ENCODE measurements around the gene IP6K1.
"Not testable (repeated sequence)": the region's sequence is repeated elsewhere in the genome, so short reads cannot be mapped to it uniquely, and the experiment has no call there.

IP6K1 gene

DNA sequence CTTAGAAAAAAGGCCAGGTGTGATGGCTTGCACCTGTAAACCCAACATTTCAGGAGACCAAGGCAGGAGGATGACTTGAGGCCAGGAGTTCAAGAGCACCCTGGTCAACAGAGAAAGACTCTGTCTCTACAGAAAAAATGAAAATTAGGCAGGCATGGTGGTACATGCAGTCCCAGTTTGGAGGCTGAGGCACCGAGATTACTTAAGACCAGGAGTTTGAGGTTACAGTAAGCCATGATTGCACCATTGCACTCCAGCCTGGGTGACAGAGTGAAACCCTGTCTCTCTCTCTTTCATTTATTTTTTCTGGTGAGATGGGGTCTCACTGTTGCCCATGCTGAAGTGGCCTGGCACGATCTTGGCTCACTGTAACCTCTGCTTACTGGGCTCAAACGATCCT lies 24.7 kb downstream of the IP6K1 start:
- DNase-seq = no peak

- no peak for DNase-seq
Measured at GRCh38 chr3:49759226-49759625, 27.1 kb downstream of the IP6K1 start.

DNA sequence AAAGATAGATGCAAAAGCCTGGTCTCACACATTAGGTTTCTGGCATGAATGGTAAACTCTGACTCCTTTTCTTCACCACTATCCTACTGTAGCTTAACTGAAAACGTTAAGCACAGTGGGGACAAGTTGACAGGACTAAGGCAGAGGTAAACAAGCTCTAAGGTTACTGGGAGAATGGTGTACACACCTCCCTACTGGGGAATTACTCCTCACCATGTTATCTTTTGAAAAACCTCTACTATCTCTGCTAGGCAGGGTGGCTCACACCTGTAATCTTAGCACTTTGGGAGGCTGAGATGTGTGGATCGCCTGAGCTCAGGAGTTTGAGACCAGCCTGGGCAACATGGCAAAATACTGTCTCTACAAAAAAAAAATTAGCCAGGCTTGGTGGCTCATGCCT lies 29.1 kb downstream of the IP6K1 start:
- no peak for DNase-seq

DNA sequence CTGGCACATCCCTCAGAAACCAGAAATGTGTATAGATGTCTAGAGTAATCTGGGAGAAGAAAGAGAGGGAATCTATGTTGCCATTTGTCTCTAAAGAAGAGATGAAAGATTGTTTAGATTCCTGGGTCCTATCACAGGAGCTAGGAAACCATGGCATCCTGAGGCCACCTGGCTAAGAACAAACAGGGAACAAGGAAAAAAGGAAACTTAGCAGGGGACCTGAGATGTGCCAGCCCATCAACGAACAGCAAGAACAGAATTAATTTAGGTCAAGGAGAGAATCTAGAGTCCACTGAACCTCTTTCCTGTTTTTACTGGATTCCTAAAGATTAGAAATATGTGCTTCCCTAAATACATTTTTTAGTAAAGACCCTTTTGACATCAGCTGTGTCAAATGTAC lies 30.3 kb downstream of the IP6K1 start:
- no peak for DNase-seq

- DNase-seq = no peak
Measured at GRCh38 chr3:49754536-49754935, 31.8 kb downstream of the IP6K1 start.

GRCh38 chr3:49751501-49751900 lies 34.8 kb downstream of the IP6K1 start:
- no peak for DNase-seq

DNA sequence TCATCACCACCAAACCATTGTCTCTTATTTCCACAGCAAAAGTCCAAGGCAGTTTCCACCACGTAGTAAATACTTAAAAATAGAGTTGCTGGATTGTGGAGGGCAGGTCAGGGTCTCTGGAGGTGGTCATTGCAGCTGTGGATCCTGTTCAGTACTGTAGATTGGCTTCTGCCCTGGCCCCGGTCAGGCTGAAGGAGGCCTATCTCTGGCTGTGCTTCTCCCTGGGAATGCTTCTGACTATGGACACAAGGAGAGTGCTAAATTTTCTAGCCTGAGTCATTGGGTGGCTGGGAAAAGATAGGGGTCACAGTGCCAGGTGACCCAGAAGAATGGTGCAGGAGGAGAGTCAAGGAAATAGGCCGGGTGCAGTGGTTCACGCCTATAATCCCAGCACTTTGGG lies 36.3 kb downstream of the IP6K1 start:
- no peak for DNase-seq

- DNase-seq = not testable (repeated sequence)
Measured at GRCh38 chr3:49748874-49749273, 37.5 kb downstream of the IP6K1 start.

DNA sequence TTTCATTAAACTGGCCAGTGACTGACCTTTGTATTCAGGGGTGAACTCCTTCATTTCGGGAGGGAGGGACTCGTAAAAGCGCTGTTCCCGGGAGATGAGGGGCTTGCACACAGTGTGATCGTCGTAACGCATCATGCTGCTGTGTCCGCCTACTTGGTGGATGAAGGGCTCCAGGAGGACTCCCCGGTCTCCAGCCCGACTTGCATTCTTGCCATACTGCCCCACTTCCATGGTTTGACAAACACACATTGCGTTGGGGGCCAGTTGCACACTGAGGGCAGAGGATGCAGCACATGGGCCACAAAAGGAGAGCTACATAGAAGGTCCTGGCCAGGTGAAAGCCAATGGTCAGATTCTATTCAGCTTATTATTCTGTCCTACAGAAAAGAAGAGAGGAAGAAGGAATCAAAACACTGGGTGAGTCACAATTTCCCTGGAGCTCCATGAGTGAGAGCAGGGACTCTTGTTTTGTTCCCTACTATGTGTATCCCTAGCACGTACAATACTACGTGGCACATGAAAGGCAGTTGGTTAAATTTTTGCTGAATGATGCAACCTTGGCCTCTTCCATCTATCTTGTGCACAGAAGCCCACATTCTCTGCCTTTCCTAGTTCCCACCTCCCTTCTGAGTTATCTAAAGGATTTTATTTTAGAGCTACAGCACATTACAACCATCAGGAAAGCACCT lies 38.4 kb downstream of the IP6K1 start:
- DNase-seq = no peak

GRCh38 chr3:49745986-49746385 lies 40.4 kb downstream of the IP6K1 start:
- DNase-seq = no peak

DNA sequence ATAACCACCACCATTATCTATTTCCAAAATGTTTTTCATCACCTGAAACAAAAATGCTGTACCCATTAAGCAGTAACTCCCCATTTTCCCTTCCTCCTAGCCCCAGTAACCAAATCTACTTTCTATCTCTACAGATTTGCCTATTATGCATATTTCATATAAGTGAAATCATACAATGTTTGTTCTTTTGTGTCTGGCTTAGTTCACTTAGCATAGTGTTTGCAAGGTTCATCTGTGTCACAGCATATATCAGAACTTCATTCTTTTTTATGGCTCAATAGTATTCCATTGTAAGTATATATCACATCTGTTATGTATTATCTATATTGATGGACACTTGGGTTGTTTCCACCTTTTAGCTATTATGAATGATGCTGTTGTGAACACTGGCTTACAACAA lies 45.9 kb downstream of the IP6K1 start:
- no peak for DNase-seq

GRCh38 chr3:49738067-49738713 lies 48.2 kb downstream of the IP6K1 start:
- no peak for DNase-seq

DNA sequence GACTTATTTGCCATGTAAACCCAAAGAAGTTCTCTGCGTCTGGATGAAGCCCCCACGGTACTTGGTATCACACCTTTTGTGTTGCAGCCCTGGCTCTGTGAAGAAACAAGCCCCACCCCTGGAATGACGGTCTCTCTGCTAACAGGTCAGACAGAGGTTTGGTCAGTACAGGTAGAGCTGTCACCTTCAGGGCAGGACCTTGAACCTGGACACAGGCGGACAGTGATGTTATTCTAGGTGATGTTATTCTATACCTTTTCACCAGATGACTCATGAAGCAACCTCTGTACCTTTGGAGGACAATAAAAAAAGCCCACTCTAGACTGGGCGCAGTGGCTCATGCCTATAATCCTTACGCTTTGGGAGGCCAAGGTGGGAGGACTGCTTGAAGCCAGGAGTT lies 51.6 kb downstream of the IP6K1 start:
- DNase-seq = no peak

DNA sequence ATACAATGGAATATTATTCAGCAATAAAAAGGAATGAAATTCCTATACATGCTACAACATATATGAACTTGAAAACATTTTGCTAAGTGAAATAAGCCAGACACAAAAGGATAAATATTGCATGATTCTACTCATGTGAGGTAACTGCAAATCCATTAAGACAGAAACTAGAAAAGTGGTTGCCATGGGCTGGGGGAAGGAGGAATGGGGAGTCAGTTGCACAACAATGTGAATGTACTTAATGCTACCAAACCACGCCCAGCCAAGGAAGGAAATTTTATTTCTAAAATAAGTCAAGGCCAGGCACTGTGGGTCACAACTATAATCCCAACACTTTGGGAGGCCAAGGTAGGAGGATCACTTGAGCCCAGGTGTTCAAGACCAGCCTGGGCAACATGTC lies 52.8 kb downstream of the IP6K1 start:
- DNase-seq = no peak

DNA sequence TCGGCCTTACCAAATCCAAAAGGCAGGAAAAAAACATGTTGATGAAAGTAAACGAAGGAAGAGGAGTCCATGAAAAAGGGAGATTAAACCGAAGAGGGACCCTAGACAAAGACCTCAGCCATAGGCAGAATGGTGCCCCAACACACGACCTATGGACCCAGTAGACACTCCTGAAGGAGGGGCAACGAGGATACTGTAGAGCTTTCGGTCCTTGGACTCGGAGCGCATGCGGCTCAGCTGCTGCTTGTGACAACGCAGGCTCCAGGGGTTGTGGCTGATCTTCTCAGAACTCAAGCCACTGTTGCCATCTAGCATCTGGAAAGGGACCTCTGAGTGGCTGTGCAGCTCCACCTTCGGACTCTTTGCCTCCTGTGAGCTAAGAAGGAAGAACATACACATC lies 53.7 kb downstream of the IP6K1 start:
- no peak for DNase-seq

DNA sequence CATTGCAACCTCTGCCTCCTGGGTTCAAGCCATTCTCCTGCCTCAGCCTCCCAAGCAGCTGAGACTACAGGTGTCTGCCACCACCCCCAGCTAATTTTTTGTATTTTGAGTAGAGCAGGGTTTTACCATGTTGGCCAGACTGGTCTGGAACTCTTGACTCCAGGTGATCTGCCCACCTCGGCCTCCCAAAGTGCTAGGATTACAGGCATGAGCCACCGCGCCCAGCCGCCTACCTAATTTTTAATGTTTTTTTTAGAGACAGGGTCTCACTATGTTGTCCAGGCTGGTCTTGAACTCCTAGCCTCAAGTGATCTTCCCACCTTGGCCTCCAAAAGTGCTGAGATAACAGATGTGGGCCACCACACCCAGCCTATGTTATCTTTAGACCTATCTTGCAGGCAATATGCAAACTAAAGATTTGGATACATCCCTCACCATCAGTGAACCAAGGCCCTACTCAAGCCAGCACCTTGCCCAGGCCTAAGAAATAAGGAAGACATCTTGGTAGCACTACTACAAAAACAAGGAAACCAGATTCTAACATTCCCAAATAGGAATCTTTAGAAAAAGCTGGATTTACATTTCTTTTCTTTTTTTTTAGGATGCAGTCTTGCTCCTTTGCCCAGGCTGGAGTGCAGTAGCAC lies 56.3 kb downstream of the IP6K1 start:
- no peak for DNase-seq

DNA sequence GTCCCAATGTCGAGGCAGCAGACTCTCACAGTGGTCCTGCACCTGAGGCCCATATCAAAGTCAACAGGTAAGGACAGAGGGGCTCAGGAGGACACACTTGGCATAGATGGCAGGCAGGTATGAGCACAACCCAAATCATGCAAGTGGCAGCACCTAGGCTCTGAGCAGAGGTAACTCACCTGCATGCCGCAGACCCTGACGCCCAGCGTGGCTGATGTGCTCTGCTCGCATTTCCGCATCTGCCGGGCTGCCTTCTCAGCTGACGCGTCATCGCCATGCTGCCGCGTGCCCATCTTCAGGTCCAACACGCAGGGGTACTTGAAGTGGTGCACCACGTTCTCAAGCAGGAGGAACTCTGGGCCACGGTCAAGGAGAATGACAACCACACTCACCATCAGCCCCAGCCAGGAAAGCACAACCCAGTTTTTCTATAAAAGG lies 58.4 kb downstream of the IP6K1 start:
- DNase-seq = no peak

DNA sequence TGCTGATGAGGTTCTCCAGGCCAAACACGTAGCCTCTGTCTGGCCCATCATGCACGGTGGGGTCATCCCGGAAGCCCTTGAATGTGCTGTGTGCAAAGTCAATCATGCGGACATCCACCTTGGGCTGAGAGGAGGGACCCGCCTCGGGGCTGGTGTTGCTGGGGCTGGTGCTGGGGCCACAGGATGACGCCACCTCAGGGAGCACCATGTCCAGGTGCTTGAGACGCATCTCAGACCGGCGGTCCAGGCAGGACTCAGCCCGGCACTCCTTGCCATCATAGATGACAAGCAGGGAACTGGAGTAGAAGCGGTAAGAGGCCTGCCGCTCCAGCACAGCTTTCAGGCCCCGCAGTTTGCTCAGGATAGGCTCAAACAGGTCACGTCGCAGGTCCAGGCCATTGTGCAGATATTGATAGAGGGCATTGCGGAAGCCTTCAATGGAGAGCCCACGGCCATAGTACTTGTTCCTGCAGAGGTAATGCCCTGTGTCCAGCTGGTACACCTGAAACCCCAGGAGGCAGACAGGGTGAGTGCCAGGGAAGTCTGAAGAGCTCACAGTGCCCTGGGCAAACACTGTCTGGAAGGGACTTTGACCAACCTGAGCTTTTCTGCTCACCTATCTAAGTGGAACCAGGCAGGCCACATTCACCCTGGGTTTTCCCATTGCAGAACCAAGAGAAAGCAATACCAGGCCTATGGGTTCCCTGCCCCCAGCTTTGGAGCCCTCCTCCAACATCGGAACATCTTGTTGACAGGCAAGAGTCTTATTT lies 59.0 kb downstream of the IP6K1 start:
- DNase-seq = no peak

- DNase-seq = no peak
Measured at GRCh38 chr3:49725906-49726681, 60.2 kb downstream of the IP6K1 start.

- DNase-seq = peak; percentile 25
Measured at GRCh38 chr3:49724586-49724985, 61.8 kb downstream of the IP6K1 start.

GRCh38 chr3:49723628-49724551 lies 62.5 kb downstream of the IP6K1 start, which contains the start of gene GMPPB:
Gene GMPPB (minus strand): TSS chr3:49723951. CDS start chr3:49723726, 225 bp downstream.
- peak; percentile 88 for DNase-seq

DNA sequence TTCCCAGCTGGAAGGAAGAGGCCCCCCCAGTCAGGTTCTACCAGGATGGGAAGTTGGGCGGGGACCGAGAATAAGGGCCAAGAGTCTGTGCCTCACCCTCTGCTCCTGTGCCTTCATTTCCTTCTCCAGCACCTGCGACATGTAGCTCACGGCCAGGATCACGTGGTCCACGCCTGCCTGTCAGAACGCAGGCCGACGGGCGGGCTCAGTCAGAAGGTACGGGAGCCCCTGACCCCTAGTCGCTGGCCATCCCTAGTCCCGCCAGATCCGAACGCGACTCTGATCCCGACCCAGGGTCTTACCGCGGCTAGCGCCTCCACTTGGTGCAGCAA lies 63.1 kb downstream of the IP6K1 start:
- peak; percentile 54 for DNase-seq
